H1 (cell line): Measurements from ENCODE around the gene DHPS. TPM values are rescaled to one million over a fixed set of nuclear protein-coding genes. Genes with fewer than 3 reads are reported as not detected.

Experiments used
- CTCF ChIA-PET: fragments of 300-600 bp; sonication (Branson Sonifier 250); formaldehyde crosslinking; loops from one replicate; lab custom pipeline; 2021; ENCODE audit not compliant: partially characterized antibody; lab: Charles Lee
- POLR2A ChIA-PET: fragments of 300-600 bp; sonication (Branson Sonifier 250); formaldehyde crosslinking; loops from one replicate; lab custom pipeline; 2021; ENCODE audit warnings: inconsistent platforms; ENCODE audit not compliant: partially characterized antibody; lab: Charles Lee
- DNase-seq, 2 experiments: peaks; one replicate each; pipeline versions ENCODE4 v3.0.0 to v3.0.0-alpha.2; 2010 to 2022; ENCODE audit warnings: low spot score in 2 of 2, low read depth in 1 of 2, mixed read lengths in 1 of 2
- FAIRE-seq: peaks from 2 replicates; lab custom pipeline; 2011; peaks lifted over from hg19 to GRCh38; lab: Jason Lieb, UNC
- H2AFZ ChIP-seq: 2 replicates; pipeline ENCODE4 v1.8.1; 2012; ENCODE audit warnings: low read length, inconsistent platforms
- H2AK5ac ChIP-seq: 2 replicates; pipeline ENCODE4 v1.6.1; 2013; ENCODE audit warnings: low read depth, low read length
- H2BK120ac ChIP-seq: replicated peaks from 2 replicates; pipeline ENCODE3; 2013; ENCODE audit warnings: low read depth, low read length, inconsistent platforms
- H2BK12ac ChIP-seq: 2 replicates; pipeline ENCODE4 v1.6.1; 2013; ENCODE audit warnings: low read depth, low read length
- H2BK15ac ChIP-seq: 2 replicates; pipeline ENCODE4 v1.6.1; 2013; ENCODE audit warnings: low read length
- H2BK20ac ChIP-seq: 2 replicates; pipeline ENCODE4 v1.6.1; 2013; ENCODE audit warnings: low read length
- H2BK5ac ChIP-seq: 2 replicates; pipeline ENCODE4 v1.6.1; 2013; ENCODE audit warnings: low read depth, low read length
- H3K14ac ChIP-seq: 2 replicates; pipeline ENCODE4 v1.6.1; 2013; ENCODE audit warnings: inconsistent platforms; ENCODE audit not compliant: insufficient read length
- H3K18ac ChIP-seq: 2 replicates; pipeline ENCODE4 v1.6.1; 2013; ENCODE audit warnings: low read length; ENCODE audit errors: extremely low read depth
- H3K23ac ChIP-seq: 2 replicates; pipeline ENCODE4 v1.6.1; 2013; ENCODE audit warnings: inconsistent platforms; ENCODE audit not compliant: insufficient read length
- H3K23me2 ChIP-seq: 2 replicates; pipeline ENCODE4 v1.6.1; 2013; ENCODE audit warnings: low read depth, low read length
- H3K27ac ChIP-seq: 2 replicates; pipeline ENCODE4 v1.6.1; 2011; ENCODE audit warnings: low read depth, low read length, inconsistent platforms
- H3K27me3 ChIP-seq, 4 experiments: replicated peaks in 1 of 4; 1 replicate in 1 of 4; 2 replicates in 3 of 4; pipeline versions ENCODE4 v1.6.1 to v1.8.1; 2011 to 2013; ENCODE audit warnings: low read length in 3 of 4, mild to moderate bottlenecking in 3 of 4, inconsistent platforms in 2 of 4, mixed read lengths in 2 of 4, moderate library complexity in 1 of 4; ENCODE audit not compliant: control insufficient read depth in 3 of 4, insufficient read depth in 3 of 4; ENCODE audit errors: extremely low read depth in 1 of 4
- H3K36me3 ChIP-seq, 4 experiments: 2 replicates each; pipeline versions ENCODE4 v1.6.1 to v1.8.1; 2011 to 2013; ENCODE audit warnings: mild to moderate bottlenecking in 4 of 4, low read length in 3 of 4, moderate library complexity in 2 of 4, control low read depth in 1 of 4, inconsistent platforms in 1 of 4; ENCODE audit not compliant: insufficient read depth in 4 of 4, control insufficient read depth in 2 of 4
- H3K4ac ChIP-seq: replicated peaks from 2 replicates; pipeline ENCODE3; 2013; ENCODE audit warnings: low read length, low read depth, mixed read lengths, inconsistent platforms; ENCODE audit not compliant: insufficient read length
- H3K4me1 ChIP-seq, 4 experiments: replicated peaks in 1 of 4; 1 replicate in 1 of 4; 2 replicates in 3 of 4; pipeline versions ENCODE4 v1.6.1 to v1.8.1; 2011 to 2013; ENCODE audit warnings: low read length in 3 of 4, inconsistent platforms in 2 of 4, mixed read lengths in 1 of 4; ENCODE audit not compliant: insufficient read depth in 4 of 4, control insufficient read depth in 3 of 4
- H3K4me2 ChIP-seq, 2 experiments: 2 replicates each; pipeline versions ENCODE4 v1.6.1 to v1.8.1; 2011 to 2013; ENCODE audit warnings: low read depth in 2 of 2, low read length in 2 of 2, control low read depth in 1 of 2, inconsistent platforms in 1 of 2, mild to moderate bottlenecking in 1 of 2; ENCODE audit not compliant: insufficient read depth in 1 of 2
- H3K4me3 ChIP-seq, 4 experiments: fragments of 200-600, 300-600 bp in 1 of 4; sonication (generic), shearing (Covaris generic), sonication (Bioruptor Twin) in 1 of 4; 2 replicates each; pipeline versions ENCODE4 v1.5.1 to v1.8.1; 2011 to 2016; ENCODE audit warnings: low read length in 4 of 4, low read depth in 3 of 4, control low read depth in 2 of 4, inconsistent platforms in 2 of 4, mild to moderate bottlenecking in 2 of 4, mixed read lengths in 1 of 4, moderate library complexity in 1 of 4; ENCODE audit not compliant: insufficient read depth in 2 of 4; ENCODE audit errors: extremely low read depth in 1 of 4
- H3K56ac ChIP-seq: replicated peaks from 2 replicates; pipeline ENCODE3; 2013; ENCODE audit warnings: low read depth, mild to moderate bottlenecking, mixed read lengths, low read length, inconsistent platforms; ENCODE audit not compliant: insufficient read length
- H3K79me1 ChIP-seq: 2 replicates; pipeline ENCODE4 v1.6.1; 2013; ENCODE audit warnings: low read depth, low read length, control low read depth
- H3K79me2 ChIP-seq, 2 experiments: 2 replicates each; pipeline versions ENCODE4 v1.6.1 to v1.8.1; 2012 to 2013; ENCODE audit warnings: low read length in 2 of 2, mild to moderate bottlenecking in 2 of 2, inconsistent platforms in 1 of 2; ENCODE audit not compliant: insufficient read depth in 2 of 2, control insufficient read depth in 1 of 2
- H3K9ac ChIP-seq, 4 experiments: replicated peaks in 1 of 4; 1 replicate in 1 of 4; 2 replicates in 3 of 4; pipeline versions ENCODE4 v1.6.1 to v1.8.1; 2011 to 2013; ENCODE audit warnings: low read depth in 3 of 4, low read length in 3 of 4, control low read depth in 2 of 4, mild to moderate bottlenecking in 2 of 4, moderate library complexity in 2 of 4, inconsistent platforms in 1 of 4; ENCODE audit errors: extremely low read depth in 1 of 4
- H3K9me3 ChIP-seq, 2 experiments: 2 replicates each; pipeline versions ENCODE4 v1.6.1 to v1.8.1; 2012 to 2013; ENCODE audit warnings: mild to moderate bottlenecking in 2 of 2, moderate library complexity in 2 of 2, control low read depth in 1 of 2, inconsistent platforms in 1 of 2, low read depth in 1 of 2, low read length in 1 of 2, mixed read lengths in 1 of 2; ENCODE audit not compliant: insufficient read depth in 2 of 2
- H4K20me1 ChIP-seq, 2 experiments: replicated peaks in 1 of 2; 2 replicates each; pipeline versions ENCODE3 to v1.8.1; 2011 to 2013; ENCODE audit warnings: inconsistent platforms in 2 of 2, low read length in 2 of 2, mild to moderate bottlenecking in 1 of 2; ENCODE audit not compliant: insufficient read depth in 2 of 2, control insufficient read depth in 1 of 2
- H4K5ac ChIP-seq: 2 replicates; pipeline ENCODE4 v1.6.1; 2013; ENCODE audit warnings: low read length, low read depth, mixed read lengths, inconsistent platforms; ENCODE audit not compliant: insufficient read length
- H4K8ac ChIP-seq: 2 replicates; pipeline ENCODE4 v1.8.0; 2013; ENCODE audit warnings: mild to moderate bottlenecking, moderate library complexity, low read length, inconsistent platforms; ENCODE audit not compliant: insufficient read depth; ENCODE audit errors: extremely low read depth
- H4K91ac ChIP-seq: replicated peaks from 2 replicates; pipeline ENCODE3; 2013; ENCODE audit warnings: low read length, mixed read lengths, inconsistent platforms; ENCODE audit not compliant: insufficient read length
- ATF3 ChIP-seq: IDR thresholded peaks from 2 replicates; pipeline ENCODE4 v1.6.1; 2011; ENCODE audit warnings: low read depth, mild to moderate bottlenecking, low read length; ENCODE audit not compliant: insufficient read depth
- BACH1 ChIP-seq: IDR thresholded peaks from 2 replicates; pipeline ENCODE4 v1.6.1; 2012; ENCODE audit warnings: low read length, improper control_type of control experiment
- CBX5 ChIP-seq: fragments of 300-800, 300-1000 bp; sonication (generic); IDR thresholded peaks from 2 replicates; pipeline ENCODE4 v1.7.1; 2016; ENCODE audit warnings: antibody characterized with exemption, low read length, low read depth
- CEBPB ChIP-seq: IDR thresholded peaks from 2 replicates; pipeline ENCODE4 v1.6.1; 2012; ENCODE audit warnings: low read depth, low read length
- EGR1 ChIP-seq: IDR thresholded peaks from 2 replicates; pipeline ENCODE4 v1.6.1; 2011; ENCODE audit warnings: low read depth, low read length, borderline replicate concordance
- GABPA ChIP-seq: IDR thresholded peaks from 2 replicates; pipeline ENCODE4 v1.6.1; 2011; ENCODE audit warnings: mild to moderate bottlenecking, low read length, moderate library complexity, borderline replicate concordance; ENCODE audit not compliant: insufficient read depth
- GTF2F1 ChIP-seq: IDR thresholded peaks from 2 replicates; pipeline ENCODE4 v1.6.1; 2012; ENCODE audit warnings: low read depth, low read length, improper control_type of control experiment, borderline replicate concordance
- JUN ChIP-seq: IDR thresholded peaks from 2 replicates; pipeline ENCODE4 v1.6.1; 2011; ENCODE audit warnings: low read depth, mild to moderate bottlenecking, improper control_type of control experiment, low read length
- MAX ChIP-seq: IDR thresholded peaks from 2 replicates; pipeline ENCODE4 v1.6.1; 2012; ENCODE audit warnings: inconsistent platforms
- POLR2A ChIP-seq, 2 experiments: IDR thresholded peaks; 1 replicate in 1 of 2; 2 replicates in 1 of 2; pipeline ENCODE4 v1.6.1; 2011; ENCODE audit warnings: low read depth in 2 of 2, low read length in 2 of 2, mild to moderate bottlenecking in 2 of 2; ENCODE audit errors: control extremely low read depth in 1 of 2
- SIRT6 ChIP-seq: IDR thresholded peaks from one replicate; pipeline ENCODE4 v1.7.1; 2012; ENCODE audit warnings: low read length, inconsistent platforms
- SRF ChIP-seq: IDR thresholded peaks from 2 replicates; pipeline ENCODE4 v1.6.1; 2011; ENCODE audit warnings: mild to moderate bottlenecking, low read depth, low read length, moderate library complexity
- YY1 ChIP-seq: IDR thresholded peaks from 2 replicates; pipeline ENCODE4 v1.6.1; 2011; ENCODE audit warnings: low read depth, mild to moderate bottlenecking, low read length
- ZNF274 ChIP-seq: IDR thresholded peaks from 2 replicates; pipeline ENCODE4 v1.7.0; 2012; ENCODE audit warnings: low read length, borderline replicate concordance; ENCODE audit errors: extremely low read depth
- WGBS, 2 experiments: shearing (Covaris generic) in 1 of 2; methylation state at CpG; one replicate each; pipeline versions ENCODE4 v1.1.6 to v1.1.7; 2013 to 2015; ENCODE audit warnings: low lambda C conversion rate in 2 of 2, mixed read lengths in 2 of 2, inconsistent platforms in 1 of 2, low coverage in 1 of 2, missing lambda C conversion rate in 1 of 2; ENCODE audit not compliant: insufficient replicate concordance in 2 of 2, insufficient coverage in 1 of 2, insufficient read length in 1 of 2; ENCODE audit errors: extremely low coverage in 1 of 2, missing lambda C conversion rate in 1 of 2; 5-methylcytosine and 5-hydroxymethylcytosine counted together
- polyA plus RNA-seq, 7 experiments: library from polyadenylated mRNA; depleted of rRNA in 3 of 7; stranded (reverse) in 5 of 7; unstranded in 2 of 7; fragments of >200 nt in 5 of 7; fragments of 200-250 nt in 2 of 7; gene quantifications; 1 replicate in 5 of 7; 2 replicates in 1 of 7; 4 replicates in 1 of 7; pipeline versions ENCODE4 v1.2.1 to v1.2.3, GENCODE V29; 2011 to 2013; ENCODE audit warnings: missing spikeins in 2 of 7, mixed read lengths in 2 of 7
- total RNA-seq: library from RNA; stranded (reverse); fragmentation: NEBNext Ultra II Directional; extraction: Animal tissue kit (Norgen Biotek cat#: 25700); gene quantifications from 2 replicates; pipeline ENCODE4 v1.2.1, GENCODE V29; 2021

The DHPS gene
- total and polyA plus RNA-seq, 2 of the 8 experiments (the other 6 are each of a cell fraction or from before 2014, with no cell fraction given): 86.6 to 99.6 TPM

- Histone ChIP-seq H3K4me3 (peak overlapping the region; percentile 80 to 93 (median 82)), H2BK12ac (no peak overlapping the region; the same call in 1 of the 2 replicates), H4K8ac (0 out of 2 replicates have a peak overlapping the region, but pooled peaks have one; percentile 58), H3K79me2 (peaks cover 27 to 48% of the 10 kb centered on the region in 2 experiments), H2BK20ac (no peak overlapping the region), H3K23me2 (peaks cover 10% of the 10 kb centered on the region), H3K18ac (peak overlapping the region; percentile 75), H3K36me3 (peaks cover 4 to 13% (median 7%) of the 10 kb centered on the region in 4 experiments; a peak in 6 of 8 replicates), H3K27me3 (no peaks in the 10 kb centered on the region), H3K27ac (peak overlapping the region; percentile 87), H4K91ac (peak overlapping the region; percentile 31), H2AFZ (no peak overlapping the region), H4K20me1 (peaks cover 4 to 12% of the 10 kb centered on the region in 2 experiments), H4K5ac (peak overlapping the region; percentile 15), H2BK120ac (no peak overlapping the region), H3K4me1 (peaks cover 0 to 6% (median 2%) of the 10 kb centered on the region in 4 experiments; a peak in 5 of 7 replicates), H3K14ac (no peak overlapping the region), H3K4me2 (peak overlapping the region; percentile 93), H3K23ac (no peak overlapping the region), H2BK5ac (0 out of 2 replicates have a peak overlapping the region, but pooled peaks have one; percentile 76), H2AK5ac (0 out of 2 replicates have a peak overlapping the region, but pooled peaks have one; percentile 42), H3K9me3 (no peaks in the 10 kb centered on the region), H3K56ac (peak overlapping the region; percentile 3), H2BK15ac (no peak overlapping the region; the same call in 1 of the 2 replicates), H3K9ac (peak overlapping the region; percentile 72 to 97 (median 89)), H3K4ac (peak overlapping the region; percentile 17), H3K79me1 (peaks cover 10% of the 10 kb centered on the region; the same call in 1 of the 2 replicates)
- POLR2A ChIA-PET: interaction anchor here (0.7 to 12.9 kb wide), 27 partner anchors 9 to 432 kb away, joined by 3 to 258 read pairs (median 6); partner anchors contain the start of genes BEST2, DHPS, FBXW9 and GCDH
- 1% methylated on average over 7 of the region's 7 CpGs; no CpG with 5 or more reads in 1 of the 2 experiments for WGBS, 2 experiments
- no peak for DNase-seq
- FAIRE-seq: no peak
- CTCF ChIA-PET: interaction anchor here (0.7 to 3.9 kb wide), 11 partner anchors 11 to 124 kb away, joined by 3 to 20 read pairs (median 5); partner anchors contain the start of gene TRIR
- no peak for TF ChIP-seq EGR1
- no peak for TF ChIP-seq JUN
- no peak for TF ChIP-seq ZNF274
- no peak for TF ChIP-seq CBX5
- TF ChIP-seq GABPA: no peak
- TF ChIP-seq GTF2F1: no peak
- TF ChIP-seq YY1: no peak
- no peak for TF ChIP-seq SIRT6
- TF ChIP-seq ATF3: no peak
- no peak for TF ChIP-seq BACH1
- TF ChIP-seq SRF: no peak
- TF ChIP-seq POLR2A (IDR thresholded peaks at IDR 0.05; ENCODE audit: control extremely low read depth in 1 of 2, low read depth in 2 of 2, low read length in 2 of 2): no peak
- no peak for TF ChIP-seq MAX
- no peak for TF ChIP-seq CEBPB
These were observed 41.6 kb upstream of the DHPS start for GRCh38 chr19:12723381-12723640.
